ENCODE results near the gene RMC1.
"Not testable (repeated sequence)": the region's sequence is repeated elsewhere in the genome, so short reads cannot be mapped to it uniquely, and the experiment has no call there.

- not testable (repeated sequence) for TF ChIP-seq POLR2A (IDR thresholded peaks at IDR 0.05; ENCODE audit: low read length); GATA1 (IDR thresholded peaks at IDR 0.05; ENCODE audit: low read depth, low read length)
Observed at GRCh38 chr18:23489586-23489985, 13.7 kb upstream of the RMC1 start.

All from erythroblast (primary cell).